ENCODE measurements around the gene DOCK4. TPM values are rescaled to one million over a fixed set of nuclear protein-coding genes. Genes with fewer than 3 reads are reported as not detected.

The DOCK4 gene
- total RNA-seq, 2 experiments from 2014 or later, result 0.64 to 0.87 TPM

GRCh38 chr7:112019932-112020331 lies 186.3 kb downstream of the DOCK4 start:
- H3K36me3 Mint-ChIP-seq, result no peaks in the 10 kb centered on the region
- peaks cover 2% of the 10 kb centered on the region for H3K27me3 Mint-ChIP-seq
- no peak overlapping the region for H3K4me3 Mint-ChIP-seq
- H3K9me3 Mint-ChIP-seq (ENCODE audit: low read depth), result no peaks in the 10 kb centered on the region
- H3K27ac Mint-ChIP-seq, result no peak overlapping the region
- DNase-seq, result no peak
- CTCF ChIA-PET, result no interaction called here
- no peak for ATAC-seq
- no peaks in the 10 kb centered on the region for H3K4me1 Mint-ChIP-seq

GRCh38 chr7:112018305-112019030 lies 187.7 kb downstream of the DOCK4 start:
- DNase-seq (no peak), ATAC-seq (no peak)
- Mint-ChIP-seq H3K36me3 (no peaks in the 10 kb centered on the region), H3K27me3 (peaks cover 2% of the 10 kb centered on the region), H3K4me3 (no peak overlapping the region), H3K4me1 (no peaks in the 10 kb centered on the region), H3K9me3 (ENCODE audit: low read depth) (no peaks in the 10 kb centered on the region), H3K27ac (no peak overlapping the region)
- CTCF ChIA-PET, result no interaction called here

- Mint-ChIP-seq H3K27me3 (peaks cover 2% of the 10 kb centered on the region), H3K4me1 (no peaks in the 10 kb centered on the region), H3K4me3 (no peak overlapping the region), H3K9me3 (ENCODE audit: low read depth) (no peaks in the 10 kb centered on the region), H3K27ac (no peak overlapping the region), H3K36me3 (no peaks in the 10 kb centered on the region)
- no peak for DNase-seq
- CTCF ChIA-PET, result no interaction called here
- no peak for ATAC-seq
These were observed 191.1 kb downstream of the DOCK4 start for GRCh38 chr7:112015146-112015545.

DNA sequence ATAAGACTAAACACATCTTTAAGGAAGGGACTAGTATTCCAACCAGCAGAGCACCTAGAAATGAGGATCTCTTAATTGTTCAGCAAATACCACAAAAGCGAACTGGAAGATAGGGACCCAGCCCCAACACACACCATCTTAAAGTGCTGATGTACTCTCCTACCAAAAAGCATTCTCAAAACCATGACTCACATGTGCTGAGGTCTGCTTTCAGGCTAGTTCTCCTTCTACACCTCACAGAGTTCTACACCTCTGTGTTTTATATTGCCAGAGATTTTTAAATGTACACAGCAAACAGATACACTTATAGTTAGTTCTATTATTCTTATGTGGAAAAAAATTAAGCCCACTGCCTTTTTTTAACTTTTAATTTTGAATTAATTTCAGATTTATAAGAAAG lies 191.9 kb downstream of the DOCK4 start:
- Mint-ChIP-seq H3K4me1 (no peaks in the 10 kb centered on the region), H3K27ac (no peak overlapping the region), H3K9me3 (ENCODE audit: low read depth) (no peaks in the 10 kb centered on the region), H3K27me3 (peaks cover 2% of the 10 kb centered on the region), H3K4me3 (no peak overlapping the region), H3K36me3 (no peaks in the 10 kb centered on the region)
- CTCF ChIA-PET, result no interaction called here
- DNase-seq, result no peak
- ATAC-seq, result no peak

DNA sequence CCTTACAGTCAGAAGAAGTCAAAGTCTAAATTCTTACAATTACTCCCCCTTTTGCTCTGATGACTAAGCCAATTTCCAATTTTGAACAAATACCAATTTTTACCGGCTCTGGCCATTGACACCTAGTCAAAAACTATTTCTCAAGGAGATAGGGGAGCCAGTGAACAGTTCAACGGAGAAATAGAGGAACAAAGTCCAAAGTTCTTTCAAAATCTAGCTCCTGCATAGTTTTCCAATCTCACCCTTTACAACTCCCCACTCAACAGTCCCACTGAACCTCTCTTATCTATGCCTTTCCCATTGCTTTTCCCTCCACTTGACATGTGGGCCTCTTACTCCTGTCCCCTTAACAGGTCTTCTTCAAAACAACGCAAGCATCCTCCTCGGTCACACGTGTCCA lies 192.9 kb downstream of the DOCK4 start:
- Mint-ChIP-seq H3K27ac (no peak overlapping the region), H3K9me3 (ENCODE audit: low read depth) (no peaks in the 10 kb centered on the region), H3K27me3 (peaks cover 2% of the 10 kb centered on the region), H3K36me3 (no peaks in the 10 kb centered on the region), H3K4me1 (peaks cover 4% of the 10 kb centered on the region), H3K4me3 (no peak overlapping the region)
- DNase-seq (no peak), ATAC-seq (no peak)
- CTCF ChIA-PET, result no interaction called here

DNA sequence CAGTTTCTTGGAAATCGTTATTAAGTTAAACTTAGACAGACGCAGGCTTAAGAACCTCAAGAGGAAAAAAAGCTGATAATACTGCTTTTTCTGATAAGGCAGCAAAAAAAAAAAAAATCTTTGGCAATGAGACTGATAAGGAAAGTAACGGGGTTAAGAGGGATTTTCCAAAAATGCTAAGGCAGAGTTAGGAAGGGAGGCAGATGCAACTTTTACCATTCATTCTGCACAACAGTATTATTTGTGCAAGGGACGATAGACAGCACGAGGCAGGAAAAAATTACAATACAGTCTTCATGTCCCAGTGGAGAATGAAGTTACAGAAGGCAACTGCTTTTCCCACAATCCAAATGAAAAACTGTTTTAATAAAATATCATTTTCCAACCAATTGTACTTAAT lies 194.0 kb downstream of the DOCK4 start:
- Mint-ChIP-seq H3K27ac (no peak overlapping the region), H3K4me1 (peaks cover 4% of the 10 kb centered on the region), H3K27me3 (peaks cover 2% of the 10 kb centered on the region), H3K36me3 (no peaks in the 10 kb centered on the region), H3K9me3 (ENCODE audit: low read depth) (no peaks in the 10 kb centered on the region), H3K4me3 (no peak overlapping the region)
- CTCF ChIA-PET, result interaction anchor here (0.6 kb wide), 1 partner anchor 35 kb away, joined by 3 read pairs; no protein-coding TSS in a partner anchor
- DNase-seq, result no peak
- no peak for ATAC-seq

- no peak overlapping the region for H3K27ac Mint-ChIP-seq
- H3K36me3 Mint-ChIP-seq, result no peaks in the 10 kb centered on the region
- H3K4me1 Mint-ChIP-seq, result peaks cover 4% of the 10 kb centered on the region
- peaks cover under 1% of the 10 kb centered on the region for H3K27me3 Mint-ChIP-seq
- DNase-seq (no peak), ATAC-seq (no peak)
- no peaks in the 10 kb centered on the region for H3K9me3 Mint-ChIP-seq (ENCODE audit: low read depth)
- H3K4me3 Mint-ChIP-seq, result no peak overlapping the region
- CTCF ChIA-PET, result no interaction called here
These were observed 195.2 kb downstream of the DOCK4 start for GRCh38 chr7:112010994-112011393.

- no peak for DNase-seq
- ATAC-seq, result no peak
- Mint-ChIP-seq H3K4me1 (peaks cover 4% of the 10 kb centered on the region), H3K4me3 (no peak overlapping the region), H3K9me3 (ENCODE audit: low read depth) (no peaks in the 10 kb centered on the region), H3K36me3 (no peaks in the 10 kb centered on the region), H3K27me3 (no peaks in the 10 kb centered on the region), H3K27ac (no peak overlapping the region)
- CTCF ChIA-PET, result no interaction called here
These were observed 196.1 kb downstream of the DOCK4 start for GRCh38 chr7:112010109-112010508.

- Mint-ChIP-seq H3K36me3 (no peaks in the 10 kb centered on the region), H3K9me3 (ENCODE audit: low read depth) (no peaks in the 10 kb centered on the region), H3K4me3 (no peak overlapping the region), H3K4me1 (peaks cover 4% of the 10 kb centered on the region), H3K27ac (no peak overlapping the region), H3K27me3 (no peaks in the 10 kb centered on the region)
- CTCF ChIA-PET, result no interaction called here
- ATAC-seq, result no peak
- no peak for DNase-seq
These were observed 197.1 kb downstream of the DOCK4 start for GRCh38 chr7:112009081-112009480.

DNA sequence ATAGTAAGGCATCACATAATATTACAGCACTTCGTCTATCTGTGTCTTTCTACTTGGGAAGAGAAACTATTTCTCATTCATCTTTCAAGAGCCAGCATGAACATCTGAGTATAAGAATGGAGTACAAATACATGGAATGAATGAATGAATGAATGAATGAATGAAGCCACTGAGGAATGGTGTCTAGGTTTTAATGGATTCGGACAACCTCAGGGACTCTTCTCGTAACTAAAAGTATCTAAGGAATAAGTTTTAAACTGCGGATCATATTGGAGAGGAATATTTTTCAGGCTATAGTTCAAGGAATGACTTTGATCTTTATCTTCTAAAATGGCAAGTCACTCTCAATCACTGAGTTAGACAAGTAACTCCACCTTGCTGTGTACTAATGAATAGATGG lies 199.0 kb downstream of the DOCK4 start:
- Mint-ChIP-seq H3K4me1 (peaks cover 4% of the 10 kb centered on the region), H3K9me3 (ENCODE audit: low read depth) (no peaks in the 10 kb centered on the region), H3K27ac (no peak overlapping the region), H3K36me3 (no peaks in the 10 kb centered on the region), H3K27me3 (peaks cover 2% of the 10 kb centered on the region), H3K4me3 (no peak overlapping the region)
- CTCF ChIA-PET, result no interaction called here
- DNase-seq (no peak), ATAC-seq (no peak)

- no peak overlapping the region for H3K4me3 Mint-ChIP-seq
- peaks cover 4% of the 10 kb centered on the region for H3K27me3 Mint-ChIP-seq
- H3K27ac Mint-ChIP-seq, result no peak overlapping the region
- DNase-seq, result no peak
- H3K36me3 Mint-ChIP-seq, result no peaks in the 10 kb centered on the region
- no peak for ATAC-seq
- CTCF ChIA-PET, result no interaction called here
- H3K9me3 Mint-ChIP-seq (ENCODE audit: low read depth), result no peaks in the 10 kb centered on the region
- peaks cover 4% of the 10 kb centered on the region for H3K4me1 Mint-ChIP-seq
These were observed 200.1 kb downstream of the DOCK4 start for GRCh38 chr7:112006071-112006470.

- CTCF ChIA-PET, result no interaction called here
- H3K36me3 Mint-ChIP-seq, result no peaks in the 10 kb centered on the region
- peaks cover 4% of the 10 kb centered on the region for H3K27me3 Mint-ChIP-seq
- no peak overlapping the region for H3K4me3 Mint-ChIP-seq
- peaks cover 4% of the 10 kb centered on the region for H3K4me1 Mint-ChIP-seq
- H3K9me3 Mint-ChIP-seq (ENCODE audit: low read depth), result no peaks in the 10 kb centered on the region
- DNase-seq, result no peak
- H3K27ac Mint-ChIP-seq, result no peak overlapping the region
- no peak for ATAC-seq
These were observed 200.9 kb downstream of the DOCK4 start for GRCh38 chr7:112005205-112005775.

GRCh38 chr7:112001091-112001826 lies 204.9 kb downstream of the DOCK4 start:
- H3K4me1 Mint-ChIP-seq, result no peaks in the 10 kb centered on the region
- no peak overlapping the region for H3K27ac Mint-ChIP-seq
- no peaks in the 10 kb centered on the region for H3K36me3 Mint-ChIP-seq
- CTCF ChIA-PET, result no interaction called here
- DNase-seq (no peak), ATAC-seq (no peak)
- no peak overlapping the region for H3K4me3 Mint-ChIP-seq
- peaks cover 11% of the 10 kb centered on the region for H3K27me3 Mint-ChIP-seq
- no peaks in the 10 kb centered on the region for H3K9me3 Mint-ChIP-seq (ENCODE audit: low read depth)

- no peaks in the 10 kb centered on the region for H3K4me1 Mint-ChIP-seq
- no peaks in the 10 kb centered on the region for H3K9me3 Mint-ChIP-seq (ENCODE audit: low read depth)
- no peak for ATAC-seq
- DNase-seq, result no peak
- no peaks in the 10 kb centered on the region for H3K36me3 Mint-ChIP-seq
- H3K27me3 Mint-ChIP-seq, result peaks cover 11% of the 10 kb centered on the region
- no peak overlapping the region for H3K4me3 Mint-ChIP-seq
- CTCF ChIA-PET, result no interaction called here
- H3K27ac Mint-ChIP-seq, result no peak overlapping the region
These were observed 207.9 kb downstream of the DOCK4 start for GRCh38 chr7:111998326-111998725.
